B cell (primary cell): ENCODE data around the gene PAPOLB. TPM values are rescaled to one million over a fixed set of nuclear protein-coding genes. Genes with fewer than 3 reads are reported as not detected.
"Not testable (repeated sequence)": the region's sequence is repeated elsewhere in the genome, so short reads cannot be mapped to it uniquely, and the experiment has no call there.

Source experiments
- ATAC-seq: fragments of 200-7000 bp; cut with Tn5 transposase; one replicate; pipeline ENCODE4 v1.10.0; 2021; ENCODE audit warnings: low read depth, mild to moderate bottlenecking, moderate number of reproducible peaks, moderate library complexity
- CTCF ChIA-PET: fragments of 350-600 bp; sonication (Branson Sonifier 250); formaldehyde crosslinking; loops from one replicate; lab custom pipeline; 2021; ENCODE audit warnings: antibody characterized with exemption, inconsistent platforms; lab: Charles Lee
- POLR2A ChIA-PET: fragments of 350-600 bp; sonication (Branson Sonifier 250); formaldehyde crosslinking; loops from one replicate; lab custom pipeline; 2021; ENCODE audit warnings: antibody characterized with exemption; lab: Charles Lee
- DNase-seq: peaks from one replicate; pipeline ENCODE4 v3.0.0; 2013
- H2AFZ ChIP-seq: 2 replicates; pipeline ENCODE4 v1.6.1; 2012; ENCODE audit warnings: mild to moderate bottlenecking, low read depth, low read length; ENCODE audit not compliant: insufficient read depth, poor library complexity, severe bottlenecking
- H3K27ac ChIP-seq, 2 donors: 1 replicate in 1 of 2; 2 replicates in 1 of 2; pipeline ENCODE4 v1.5.1; 2012 to 2013; ENCODE audit warnings: low read length in 2 of 2, mild to moderate bottlenecking in 2 of 2, moderate library complexity in 1 of 2
- H3K27me3 ChIP-seq, 4 experiments: fragments of 200-600 bp in 1 of 4; sonication (generic) in 1 of 4; replicated peaks in 1 of 4; 1 replicate in 2 of 4; 2 replicates in 2 of 4; pipeline versions ENCODE4 v1.6.1 to v1.7.0; 2013 to 2016; ENCODE audit warnings: low read length in 3 of 4, mild to moderate bottlenecking in 2 of 4, mixed read lengths in 1 of 4, moderate library complexity in 1 of 4; ENCODE audit not compliant: insufficient read depth in 4 of 4, control insufficient read depth in 3 of 4; ENCODE audit errors: control extremely low read depth in 1 of 4
- H3K36me3 ChIP-seq, 2 experiments: replicated peaks in 1 of 2; 1 replicate in 1 of 2; 2 replicates in 1 of 2; pipeline versions ENCODE4 v1.6.1 to v1.7.1; 2013; ENCODE audit warnings: low read length in 1 of 2; ENCODE audit not compliant: insufficient read depth in 2 of 2, control insufficient read depth in 1 of 2; ENCODE audit errors: control extremely low read depth in 1 of 2, extremely low read depth in 1 of 2
- H3K4me1 ChIP-seq, 2 donors: fragments of 200-600 bp in 1 of 2; sonication (generic) in 1 of 2; 1 replicate in 1 of 2; 2 replicates in 1 of 2; pipeline versions ENCODE4 v1.5.1 to v1.6.1; 2013 to 2017; ENCODE audit warnings: low read length in 2 of 2; ENCODE audit not compliant: control insufficient read depth in 2 of 2, insufficient read depth in 2 of 2
- H3K4me2 ChIP-seq: replicated peaks from 2 replicates; pipeline ENCODE3; 2012; ENCODE audit warnings: mild to moderate bottlenecking, low read depth, low read length; ENCODE audit not compliant: poor library complexity, severe bottlenecking
- H3K4me3 ChIP-seq, 5 experiments: fragments of 200-600 bp in 1 of 5; sonication (generic) in 1 of 5; 1 replicate in 3 of 5; 2 replicates in 2 of 5; pipeline versions ENCODE4 v1.5.1 to v1.7.0; 2011 to 2016; ENCODE audit warnings: low read length in 4 of 5, mild to moderate bottlenecking in 4 of 5, low read depth in 2 of 5, control low read depth in 1 of 5, moderate library complexity in 1 of 5; ENCODE audit not compliant: insufficient read depth in 1 of 5; ENCODE audit errors: control extremely low read depth in 1 of 5, extremely low read depth in 1 of 5
- H3K79me2 ChIP-seq: fragments of 200-600 bp; sonication (generic); one replicate; pipeline ENCODE4 v1.6.0; 2016; ENCODE audit warnings: low read length; ENCODE audit not compliant: control insufficient read depth, insufficient read depth
- H3K9ac ChIP-seq: fragments of 200-600 bp; sonication (generic); 2 replicates; pipeline ENCODE4 v1.6.1; 2017; ENCODE audit warnings: mild to moderate bottlenecking, low read length, moderate library complexity
- H3K9me3 ChIP-seq, 3 donors: one replicate each; pipeline versions ENCODE4 v1.6.1 to v1.7.1; 2013; ENCODE audit warnings: low read length in 2 of 3; ENCODE audit not compliant: control insufficient read depth in 2 of 3, insufficient read depth in 1 of 3; ENCODE audit errors: control extremely low read depth in 1 of 3
- H4K20me1 ChIP-seq: 2 replicates; pipeline ENCODE4 v1.6.0; 2012; ENCODE audit warnings: mild to moderate bottlenecking, low read length; ENCODE audit not compliant: insufficient read depth, control insufficient read depth, poor library complexity, severe bottlenecking
- H3K27ac Mint-ChIP-seq: one replicate; pipeline ENCODE4 v1.8.0; 2021; ENCODE audit warnings: mixed read lengths
- H3K27me3 Mint-ChIP-seq: one replicate; pipeline ENCODE4 v1.8.0; 2021; ENCODE audit warnings: mixed read lengths
- H3K4me1 Mint-ChIP-seq: one replicate; pipeline ENCODE4 v1.8.0; 2021; ENCODE audit warnings: mixed read lengths
- H3K4me3 Mint-ChIP-seq: one replicate; pipeline ENCODE4 v1.8.0; 2021; ENCODE audit warnings: mixed read lengths
- H3K9me3 Mint-ChIP-seq: one replicate; pipeline ENCODE4 v1.8.0; 2022; ENCODE audit warnings: mixed read lengths; ENCODE audit not compliant: insufficient read depth
- CTCF ChIP-seq: fragments of 200-600 bp; IDR thresholded peaks from one replicate; pipeline ENCODE4 v1.8.0; 2022; ENCODE audit warnings: antibody characterized with exemption, mild to moderate bottlenecking
- EZH2 ChIP-seq: IDR thresholded peaks from 2 replicates; pipeline ENCODE4 v1.6.1; 2012; ENCODE audit warnings: borderline replicate concordance, low read depth, mild to moderate bottlenecking, moderate library complexity, low read length; ENCODE audit not compliant: insufficient read depth, poor library complexity, severe bottlenecking
- WGBS: methylation state at CpG from one replicate; pipeline ENCODE4 v1.1.5; 2013; ENCODE audit warnings: missing lambda C conversion rate; ENCODE audit not compliant: insufficient coverage; 5-methylcytosine and 5-hydroxymethylcytosine counted together
- intact Hi-C: fragments of 100-400 bp; cut with micrococcal nuclease; formaldehyde crosslinking; loops from one replicate; pipeline ENCODE4 v1.10.0; 2022
- polyA plus RNA-seq: library from polyadenylated mRNA; depleted of rRNA; stranded (reverse); fragments of >200 nt; gene quantifications from 2 replicates; pipeline ENCODE4 v1.2.3, GENCODE V29; 2012
- total RNA-seq, 2 donors: library from RNA; stranded (reverse); fragments of 120-200 nt in 1 of 2; gene quantifications; 1 replicate in 1 of 2; 2 replicates in 1 of 2; pipeline versions ENCODE4 v1.2.3 to v1.2.4, GENCODE V29; 2013 to 2022

The PAPOLB gene
- total and polyA plus RNA-seq, 2 donors (not counting 1 experiment from before 2014, with no cell fraction given), result not detected

GRCh38 chr7:4894482-4894881, 32.7 kb upstream of the PAPOLB start:
- Mint-ChIP-seq H3K27me3 (peaks cover 13% of the 10 kb centered on the region), H3K4me1 (no peaks in the 10 kb centered on the region), H3K27ac (no peak overlapping the region), H3K4me3 (no peak overlapping the region), H3K9me3 (peaks cover 5% of the 10 kb centered on the region)
- no peaks in the 10 kb centered on the region for H3K4me1 ChIP-seq
- no peak overlapping the region for H2AFZ ChIP-seq
- no peak overlapping the region for H3K4me3 ChIP-seq
- peaks cover 0 to 4% (median 0%) of the 10 kb centered on the region in 4 experiments for H3K27me3 ChIP-seq
- no peaks in the 10 kb centered on the region for H3K36me3 ChIP-seq
- H3K9me3 ChIP-seq, result peaks cover 0 to 20% (median 0%) of the 10 kb centered on the region in 3 donors
- ATAC-seq (no peak), DNase-seq (no peak)
- no peaks in the 10 kb centered on the region for H4K20me1 ChIP-seq
- CTCF ChIA-PET, result no interaction called here
- H3K79me2 ChIP-seq, result no peaks in the 10 kb centered on the region
- 98% methylated on average over 8 of the region's 9 CpGs for WGBS
- intact Hi-C loops, result no loop called here
- H3K4me2 ChIP-seq, result no peak overlapping the region
- no peak for TF ChIP-seq EZH2
- no peak for TF ChIP-seq CTCF
- no peak overlapping the region for H3K9ac ChIP-seq
- POLR2A ChIA-PET, result no interaction called here
- no peak overlapping the region for H3K27ac ChIP-seq

GRCh38 chr7:4893929-4894475, 32.2 kb upstream of the PAPOLB start:
- Histone ChIP-seq H3K9ac (no peak overlapping the region), H3K4me3 (no peak overlapping the region), H3K27ac (no peak overlapping the region), H3K4me1 (no peaks in the 10 kb centered on the region), H3K9me3 (peaks cover 0 to 20% (median 0%) of the 10 kb centered on the region in 3 donors), H3K4me2 (no peak overlapping the region), H3K79me2 (no peaks in the 10 kb centered on the region), H4K20me1 (no peaks in the 10 kb centered on the region), H3K27me3 (peaks cover 0 to 6% (median 0%) of the 10 kb centered on the region in 4 experiments), H2AFZ (no peak overlapping the region), H3K36me3 (no peaks in the 10 kb centered on the region)
- CTCF ChIA-PET, result no interaction called here
- intact Hi-C loops, result no loop called here
- DNase-seq (no peak), ATAC-seq (no peak)
- Mint-ChIP-seq H3K4me3 (no peak overlapping the region), H3K27me3 (peaks cover 18% of the 10 kb centered on the region), H3K27ac (no peak overlapping the region), H3K9me3 (peaks cover 5% of the 10 kb centered on the region), H3K4me1 (no peaks in the 10 kb centered on the region)
- WGBS, result 79% methylated on average over 4 of the region's 8 CpGs
- POLR2A ChIA-PET, result no interaction called here
- no peak for TF ChIP-seq EZH2

GRCh38 chr7:4893188-4893587, 31.4 kb upstream of the PAPOLB start:
- H3K36me3 ChIP-seq, H3K27ac Mint-ChIP-seq, intact Hi-C loops, H3K4me3 ChIP-seq, CTCF ChIA-PET, H3K4me3 Mint-ChIP-seq, H3K4me2 ChIP-seq, H2AFZ ChIP-seq, POLR2A ChIA-PET, H3K9ac ChIP-seq, H3K27ac ChIP-seq, H3K9me3 Mint-ChIP-seq, H3K4me1 ChIP-seq, H3K4me1 Mint-ChIP-seq, H3K27me3 ChIP-seq, ATAC-seq, DNase-seq, H4K20me1 ChIP-seq, H3K79me2 ChIP-seq: not testable (repeated sequence)
- WGBS, result 93% methylated on average over 2 of the region's 4 CpGs
- H3K27me3 Mint-ChIP-seq, result peaks cover 18% of the 10 kb centered on the region
- peaks cover 0 to 16% (median 0%) of the 10 kb centered on the region in 3 donors for H3K9me3 ChIP-seq
